GM18498 (cell line): ENCODE results near the gene LPA.

Source experiments
- ATAC-seq: cut with Tn5 transposase; IDR thresholded peaks from one replicate; pipeline ENCODE4 v1.9.1; 2021; ENCODE audit warnings: mild to moderate bottlenecking, moderate library complexity; ENCODE audit not compliant: unreplicated experiment

Gene LPA

DNA sequence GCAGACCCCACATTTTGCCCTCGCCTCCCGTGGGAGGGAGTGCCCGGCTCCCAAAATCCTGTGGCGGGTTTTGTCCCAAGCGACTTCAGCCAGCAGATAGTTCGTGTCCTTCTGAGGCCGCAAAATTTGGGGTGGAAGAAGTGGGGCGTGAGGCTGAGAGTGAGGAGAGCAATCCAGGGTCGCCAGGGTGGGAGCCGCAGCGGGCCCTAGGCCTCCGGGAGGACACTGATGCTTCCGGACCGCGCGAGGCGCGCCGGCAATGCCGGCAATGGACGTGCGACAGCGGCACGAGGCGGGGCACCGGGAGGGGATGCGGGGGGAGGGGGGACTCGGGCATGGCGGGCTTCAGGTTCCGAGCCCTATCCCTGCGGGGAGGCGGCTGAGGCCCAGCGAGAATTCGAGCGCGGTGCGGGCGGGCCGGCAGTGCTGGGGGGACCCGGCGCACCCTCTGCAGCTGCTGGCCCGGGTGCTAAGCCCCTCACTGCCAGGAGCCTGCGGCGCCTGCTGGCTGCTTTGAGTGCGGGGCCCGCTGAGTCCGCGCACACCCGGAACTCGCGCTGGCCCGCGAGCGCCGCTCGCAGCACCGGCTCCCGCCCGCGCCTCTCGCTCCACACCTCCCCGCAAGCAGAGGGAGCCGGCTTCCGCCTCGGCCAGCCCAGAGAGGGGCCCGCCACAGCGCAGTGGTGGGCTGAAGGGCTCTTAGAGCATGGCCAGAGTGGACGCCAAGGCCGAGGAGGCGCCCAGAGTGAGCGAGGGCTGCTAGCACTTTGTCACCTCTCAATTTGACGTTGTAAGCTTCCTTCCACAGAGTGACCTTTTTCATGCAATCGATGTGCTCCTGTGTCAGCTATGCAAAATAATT, 143.8 kb downstream of the LPA start:
- ATAC-seq: peak; percentile 77

DNA sequence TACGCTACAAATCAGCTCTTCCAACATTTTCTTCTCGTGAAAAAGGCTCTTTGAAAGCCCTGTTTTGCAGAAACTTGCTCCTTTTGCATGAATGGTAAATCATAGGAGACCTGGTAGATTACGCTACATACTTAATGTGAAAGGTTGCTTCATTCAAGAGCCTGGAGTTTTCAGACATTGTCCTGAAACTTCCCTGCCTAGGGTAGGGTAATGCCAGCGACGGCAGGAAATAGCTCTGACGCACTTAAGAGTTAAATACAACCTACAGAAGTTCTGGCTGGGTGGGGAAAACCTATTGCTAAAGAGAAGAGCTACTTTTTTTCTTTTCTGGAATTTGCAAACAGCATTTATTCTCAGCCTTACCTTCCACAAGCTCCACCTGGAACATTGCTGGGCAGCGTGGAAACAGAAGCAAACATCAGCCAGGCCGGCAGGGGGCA, 144.5 kb downstream of the LPA start:
- peak; percentile 85 for ATAC-seq

DNA sequence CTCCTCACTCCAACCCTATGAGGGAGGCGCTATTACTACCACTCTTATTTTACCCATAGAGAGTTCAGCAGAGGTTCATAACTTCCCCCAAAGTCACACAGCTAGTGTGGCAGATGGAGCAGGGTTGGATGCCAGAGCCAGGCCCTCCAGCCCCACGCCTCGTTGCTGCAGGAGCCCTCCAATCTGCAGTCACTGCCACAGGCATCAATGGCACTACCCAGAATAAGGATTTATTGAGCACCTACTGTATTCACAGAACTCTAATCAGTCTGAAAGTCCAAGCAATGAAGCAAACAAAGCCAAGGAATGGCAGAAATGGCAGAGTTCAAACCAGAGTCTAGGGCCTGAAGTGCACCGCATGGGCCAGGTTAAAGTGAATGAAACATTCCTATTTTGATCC, 144.9 kb downstream of the LPA start:
- no peak for ATAC-seq

DNA sequence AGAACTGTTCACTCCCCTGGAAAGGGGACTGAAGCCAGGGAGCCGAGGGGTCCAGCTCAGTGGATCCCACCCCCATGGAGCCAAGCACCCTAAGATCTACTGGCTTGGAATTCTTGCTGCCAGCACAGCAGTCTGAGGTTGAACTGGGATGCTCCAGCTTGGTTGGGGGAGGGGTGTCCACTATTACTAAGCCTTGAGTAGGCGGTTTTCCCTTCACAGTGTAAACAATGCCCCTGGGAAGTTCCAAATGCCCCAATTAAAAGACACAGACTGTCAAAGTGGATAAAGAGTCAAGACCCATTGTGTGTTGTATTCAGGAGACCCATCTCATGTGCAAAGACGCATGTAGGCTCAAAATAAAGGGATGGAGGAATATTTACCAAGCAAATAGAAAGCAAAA, 150.2 kb downstream of the LPA start:
- no peak for ATAC-seq

DNA sequence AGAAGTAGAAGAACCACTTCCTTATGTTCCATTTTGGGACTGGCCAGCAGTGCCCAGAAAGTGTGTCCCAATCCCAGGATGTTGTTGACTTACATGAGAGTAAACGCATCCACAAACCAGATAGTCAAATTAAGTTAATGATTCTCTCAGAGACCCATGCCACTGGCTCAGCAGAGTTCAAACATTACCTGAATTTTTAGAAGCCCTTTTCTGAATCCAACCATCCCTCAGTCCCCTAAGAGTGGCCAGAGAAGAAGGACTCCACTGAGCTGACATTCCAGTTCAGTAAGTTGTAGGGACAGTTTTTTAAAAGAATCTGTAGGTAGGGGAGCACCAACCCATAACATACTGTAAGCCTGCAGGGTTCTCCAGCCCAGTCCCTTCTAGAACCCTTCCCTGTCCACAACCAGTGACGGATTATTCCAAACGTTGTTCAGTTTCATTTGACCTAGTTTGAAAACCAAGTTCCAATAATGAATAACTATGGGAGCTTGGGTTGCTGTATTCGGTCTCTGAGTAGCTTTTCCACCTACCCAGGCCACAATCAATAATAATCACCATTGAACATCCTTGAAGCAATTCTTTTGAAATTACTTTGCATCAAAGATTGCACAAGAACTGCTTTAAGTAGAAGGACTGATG, 153.0 kb downstream of the LPA start:
- ATAC-seq: no peak

DNA sequence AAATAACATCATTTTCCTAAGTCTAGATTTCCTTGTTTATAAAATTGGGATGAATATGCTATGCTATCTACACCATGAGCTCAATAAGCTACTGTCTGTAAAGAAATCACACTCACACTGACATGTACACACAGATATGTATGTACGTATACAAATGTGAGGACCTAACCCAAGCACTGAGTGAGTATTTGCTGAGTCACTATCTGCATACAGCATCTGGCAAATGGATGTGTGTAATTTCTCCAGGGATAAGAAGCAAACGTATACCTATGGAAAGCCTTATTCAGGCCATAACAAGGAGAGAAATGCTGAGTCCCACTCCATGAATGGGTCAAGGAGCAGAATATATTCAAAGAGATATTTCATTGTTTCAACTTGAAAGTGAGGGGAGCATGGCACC, 153.9 kb downstream of the LPA start:
- no peak for ATAC-seq

DNA sequence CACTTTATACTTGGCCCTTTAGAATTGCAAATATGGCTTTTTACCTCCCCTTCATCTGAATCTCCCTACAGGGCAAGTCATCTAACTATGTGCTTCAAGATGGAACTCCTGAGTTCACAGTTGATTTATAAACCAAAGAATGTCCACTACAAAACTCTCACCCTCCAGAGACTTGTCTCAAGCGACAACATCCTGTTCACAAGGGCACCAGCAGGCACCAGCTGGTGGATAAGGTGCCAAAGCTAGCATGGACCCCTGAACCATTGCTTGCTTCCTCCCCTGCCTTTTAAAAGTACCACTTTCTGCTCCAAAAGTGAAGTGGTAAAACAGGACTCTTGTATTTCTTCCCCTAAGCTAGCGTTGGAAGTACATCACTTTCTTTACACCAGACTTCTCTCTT, 154.5 kb downstream of the LPA start:
- no peak for ATAC-seq

DNA sequence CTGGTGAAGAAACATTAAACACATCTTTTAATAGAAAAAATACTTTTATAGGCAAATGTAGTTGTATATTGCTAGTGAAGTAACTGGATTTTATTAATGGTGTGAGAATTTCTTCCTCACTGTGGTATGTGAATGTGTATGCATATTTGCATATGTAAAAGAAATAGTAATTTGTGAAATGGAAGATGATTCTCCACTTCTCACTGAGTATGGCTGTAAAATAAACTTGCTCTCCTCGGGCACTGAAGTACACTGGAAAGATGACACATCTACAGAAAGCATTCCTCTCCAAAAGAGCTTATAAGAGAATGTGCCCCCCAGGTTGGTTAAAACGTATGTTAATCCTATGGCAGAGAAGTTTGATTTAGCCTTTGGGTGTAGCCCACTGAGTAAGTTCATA, 155.5 kb downstream of the LPA start:
- no peak for ATAC-seq

DNA sequence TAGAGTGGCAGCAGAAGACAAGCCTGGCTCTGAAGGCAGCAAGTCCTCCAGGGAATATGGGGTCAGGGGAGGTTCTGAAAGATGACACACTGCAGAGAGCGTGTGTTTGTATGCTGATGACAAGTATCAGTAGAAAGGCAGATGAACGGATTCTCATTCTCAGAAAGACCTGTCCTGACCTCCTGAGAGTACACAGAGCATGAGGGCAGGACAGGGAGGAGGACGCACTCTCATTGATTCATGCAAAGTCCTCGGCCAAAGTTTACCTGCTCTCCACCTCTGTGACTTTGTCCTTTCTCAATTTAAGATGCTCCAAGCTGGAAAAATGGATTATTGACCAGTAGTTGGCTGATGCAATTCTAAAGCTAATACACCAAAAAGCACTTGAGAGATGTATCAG, 156.7 kb downstream of the LPA start:
- no peak for ATAC-seq

DNA sequence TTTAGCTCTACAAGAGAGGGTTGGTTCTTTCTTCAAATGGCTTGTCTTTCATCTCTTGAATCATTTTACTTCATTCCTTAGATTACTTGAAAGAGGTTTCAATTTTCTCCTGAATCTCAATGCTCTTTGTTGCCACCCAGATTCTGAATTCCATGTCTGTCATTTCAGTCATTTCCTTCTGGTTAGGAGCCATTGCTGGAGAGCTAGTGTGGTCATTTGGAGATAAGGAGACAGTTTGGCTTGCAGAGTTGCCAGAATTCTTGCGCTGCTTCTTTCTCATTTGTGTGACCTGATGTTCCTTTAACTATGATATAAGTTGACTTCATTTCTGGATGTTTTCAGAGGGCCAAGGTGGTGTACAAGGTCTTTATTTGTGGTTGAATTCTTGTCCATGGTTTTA, 158.1 kb downstream of the LPA start:
- ATAC-seq: no peak

DNA sequence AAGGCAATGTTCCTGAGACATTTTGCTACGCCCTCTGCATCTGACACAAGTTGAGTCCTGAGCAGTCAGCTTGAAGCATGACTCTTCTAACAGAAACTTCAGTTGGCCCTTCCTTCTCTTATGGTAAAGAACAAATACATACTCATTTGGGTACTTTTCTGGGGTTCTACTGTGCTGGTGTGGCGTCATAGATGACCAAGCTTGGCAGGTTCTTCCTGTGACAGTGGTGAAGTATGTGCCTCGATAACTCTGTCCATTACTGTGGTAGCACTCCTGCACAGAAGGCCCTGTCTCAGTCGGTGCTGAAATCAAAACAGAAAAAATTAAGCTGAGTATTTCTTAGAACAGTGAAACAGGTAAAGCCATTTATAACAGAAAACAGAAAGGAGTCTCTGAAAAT, 163.4 kb downstream of the LPA start:
- ATAC-seq: no peak

DNA sequence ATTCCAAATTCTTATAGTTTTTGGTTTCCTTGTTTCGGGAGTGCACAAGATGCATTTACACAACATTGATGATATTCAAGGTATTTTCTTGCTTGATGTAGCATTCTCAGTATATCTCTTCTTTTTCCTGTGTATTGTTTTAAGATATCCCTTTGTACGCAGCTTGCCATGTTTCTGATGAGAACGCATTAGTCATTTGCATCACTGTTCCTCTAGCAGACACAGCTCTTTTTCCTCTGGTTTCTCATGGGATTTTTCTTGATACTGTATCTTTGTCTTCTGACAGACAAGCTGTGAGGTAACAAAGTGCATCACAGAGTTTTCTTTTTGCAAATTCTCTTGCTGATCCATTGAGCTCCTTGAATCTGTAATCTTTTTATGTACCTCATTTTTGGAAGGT, 169.5 kb downstream of the LPA start:
- ATAC-seq: no peak

DNA sequence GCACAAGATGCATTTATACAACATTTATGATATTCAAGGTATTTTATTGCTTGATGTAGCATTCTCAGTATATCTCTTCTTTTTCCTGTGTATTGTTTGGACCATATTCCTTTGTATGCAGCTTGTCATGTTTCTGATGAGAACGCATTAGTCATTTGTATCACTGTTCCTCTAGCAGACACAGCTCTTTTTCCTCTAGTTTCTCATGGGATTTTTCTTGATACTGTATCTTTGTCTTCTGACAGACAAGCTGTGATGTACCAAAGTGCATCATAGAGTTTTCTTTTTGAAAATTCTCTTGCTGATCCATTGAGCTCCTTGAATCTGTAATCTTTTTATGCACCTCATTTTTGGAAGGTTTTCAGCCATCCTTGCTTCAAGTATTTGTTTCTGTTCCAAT, 175.0 kb downstream of the LPA start:
- ATAC-seq: no peak

DNA sequence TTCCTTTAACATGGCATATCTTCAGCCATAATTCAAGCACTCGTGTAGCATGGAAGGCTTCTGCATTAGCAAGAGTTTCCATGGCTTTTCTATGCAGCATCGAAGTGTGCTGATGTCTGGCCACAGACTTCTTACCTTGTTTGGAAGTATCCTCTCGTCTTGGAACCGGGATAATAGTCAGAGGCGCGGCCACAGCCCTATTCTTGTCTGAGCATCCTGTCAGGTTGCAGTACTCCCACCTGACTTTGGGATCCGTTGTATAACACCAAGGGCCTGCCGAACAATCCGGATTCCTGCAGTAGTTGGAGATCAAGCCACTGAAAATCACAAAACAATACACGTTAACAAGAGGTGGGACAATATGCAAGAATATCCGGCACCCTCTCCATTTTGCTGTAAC, 177.0 kb downstream of the LPA start:
- no peak for ATAC-seq
